Hematopoietic multipotent progenitor cell treated with erythropoietin and hydrocortisone succinate and interleukin-3 and kit ligand, for 6 days (in vitro differentiated cells): Measurements from ENCODE around the gene HRH4.

Source experiments
- DNase-seq: peaks from one replicate; pipeline ENCODE4 v3.0.0-alpha.2; 2015

Gene HRH4

GRCh38 chr18:24470022-24470618 is 9.7 kb downstream of the HRH4 start:
- DNase-seq, result no peak

GRCh38 chr18:24470805-24471204 is 10.4 kb downstream of the HRH4 start:
- no peak for DNase-seq

- no peak for DNase-seq
Measured at GRCh38 chr18:24472591-24472990, 12.2 kb downstream of the HRH4 start.

GRCh38 chr18:24474406-24474805 is 14.0 kb downstream of the HRH4 start:
- no peak for DNase-seq

- no peak for DNase-seq
Measured at GRCh38 chr18:24475926-24476589, 15.6 kb downstream of the HRH4 start.

GRCh38 chr18:24479371-24479770 is 18.9 kb downstream of the HRH4 start:
- no peak for DNase-seq

GRCh38 chr18:24482821-24483220 is 22.4 kb downstream of the HRH4 start:
- DNase-seq, result no peak

GRCh38 chr18:24485681-24486080 is 25.2 kb downstream of the HRH4 start:
- DNase-seq, result peak; percentile 20

GRCh38 chr18:24486684-24487083 is 26.2 kb downstream of the HRH4 start:
- DNase-seq, result no peak

GRCh38 chr18:24488824-24489493 is 28.5 kb downstream of the HRH4 start:
- peak; percentile 79 for DNase-seq

GRCh38 chr18:24490539-24490938 is 30.1 kb downstream of the HRH4 start:
- DNase-seq, result peak; percentile 57

GRCh38 chr18:24491927-24492834 is 31.7 kb downstream of the HRH4 start:
- DNase-seq, result no peak

- no peak for DNase-seq
Measured at GRCh38 chr18:24494586-24494985, 34.1 kb downstream of the HRH4 start.

- DNase-seq, result no peak
Measured at GRCh38 chr18:24497031-24497754, 36.8 kb downstream of the HRH4 start.

GRCh38 chr18:24499814-24500213 is 39.4 kb downstream of the HRH4 start:
- no peak for DNase-seq

- no peak for DNase-seq
Measured at GRCh38 chr18:24500217-24500616, 39.8 kb downstream of the HRH4 start.

GRCh38 chr18:24500766-24501165 is 40.3 kb downstream of the HRH4 start:
- no peak for DNase-seq

- no peak for DNase-seq
Measured at GRCh38 chr18:24502667-24503523, 42.5 kb downstream of the HRH4 start.

- DNase-seq, result no peak
Measured at GRCh38 chr18:24504401-24504800, 44.0 kb downstream of the HRH4 start.

- DNase-seq, result no peak
Measured at GRCh38 chr18:24506175-24506574, 45.7 kb downstream of the HRH4 start.

- DNase-seq, result no peak
Measured at GRCh38 chr18:24509435-24509834, 49.0 kb downstream of the HRH4 start.

- DNase-seq, result peak; percentile 73
Measured at GRCh38 chr18:24514439-24514838, 54.0 kb downstream of the HRH4 start.
